Liver (tissue), 3 donors: ENCODE data around the gene FAM72B.
"Not testable (repeated sequence)": the region's sequence is repeated elsewhere in the genome, so short reads cannot be mapped to it uniquely, and the experiment has no call there.

Experiments
- CTCF ChIP-seq: fragments of 150-350 bp; IDR thresholded peaks from 2 replicates; pipeline ENCODE4 v1.5.1; 2017; ENCODE audit warnings: improper control_type of control experiment, low read depth, low read length; ENCODE audit not compliant: missing input control
- FOXA1 ChIP-seq: IDR thresholded peaks from 2 replicates; pipeline ENCODE4 v1.6.1; 2016; ENCODE audit warnings: antibody characterized with exemption
- JUND ChIP-seq, 2 donors: IDR thresholded peaks; 2 replicates each; pipeline ENCODE4 v1.6.1; 2016; ENCODE audit warnings: antibody characterized with exemption in 2 of 2
- RXRA ChIP-seq, 2 donors: IDR thresholded peaks; 2 replicates each; pipeline ENCODE4 v1.6.1; 2017 to 2018; ENCODE audit warnings: antibody characterized with exemption in 2 of 2, mild to moderate bottlenecking in 1 of 2
- donor health status: healthy.
- donor health status: healthy.

- TF ChIP-seq FOXA1; CTCF; JUND (IDR thresholded peaks at IDR 0.05); RXRA (IDR thresholded peaks at IDR 0.05): not testable (repeated sequence)
Observed at GRCh38 chr1:121160118-121160517, 24.0 kb downstream of the FAM72B start.
